Stimulated activated naive CD8-positive, alpha-beta T cell treated with anti-CD3 and anti-CD28 coated beads, Interleukin-15, Interleukin-2, amounts not matched to agents 100 U/mL and 50 U/mL, for 24 hours (primary cell): ENCODE measurements around the gene EMC1.
A peak's percentile ranks its signal among the peaks of the same experiment; 100 is the strongest.
"Not testable (repeated sequence)": the region's sequence is repeated elsewhere in the genome, so short reads cannot be mapped to it uniquely, and the experiment has no call there.

Experiments
- ATAC-seq: fragments of 150-1000 bp; cut with Tn5 transposase; one replicate; pipeline ENCODE4 v1.10.0; 2021
- DNase-seq: peaks from one replicate; pipeline ENCODE4 v3.0.0; 2021

The EMC1 gene

DNA sequence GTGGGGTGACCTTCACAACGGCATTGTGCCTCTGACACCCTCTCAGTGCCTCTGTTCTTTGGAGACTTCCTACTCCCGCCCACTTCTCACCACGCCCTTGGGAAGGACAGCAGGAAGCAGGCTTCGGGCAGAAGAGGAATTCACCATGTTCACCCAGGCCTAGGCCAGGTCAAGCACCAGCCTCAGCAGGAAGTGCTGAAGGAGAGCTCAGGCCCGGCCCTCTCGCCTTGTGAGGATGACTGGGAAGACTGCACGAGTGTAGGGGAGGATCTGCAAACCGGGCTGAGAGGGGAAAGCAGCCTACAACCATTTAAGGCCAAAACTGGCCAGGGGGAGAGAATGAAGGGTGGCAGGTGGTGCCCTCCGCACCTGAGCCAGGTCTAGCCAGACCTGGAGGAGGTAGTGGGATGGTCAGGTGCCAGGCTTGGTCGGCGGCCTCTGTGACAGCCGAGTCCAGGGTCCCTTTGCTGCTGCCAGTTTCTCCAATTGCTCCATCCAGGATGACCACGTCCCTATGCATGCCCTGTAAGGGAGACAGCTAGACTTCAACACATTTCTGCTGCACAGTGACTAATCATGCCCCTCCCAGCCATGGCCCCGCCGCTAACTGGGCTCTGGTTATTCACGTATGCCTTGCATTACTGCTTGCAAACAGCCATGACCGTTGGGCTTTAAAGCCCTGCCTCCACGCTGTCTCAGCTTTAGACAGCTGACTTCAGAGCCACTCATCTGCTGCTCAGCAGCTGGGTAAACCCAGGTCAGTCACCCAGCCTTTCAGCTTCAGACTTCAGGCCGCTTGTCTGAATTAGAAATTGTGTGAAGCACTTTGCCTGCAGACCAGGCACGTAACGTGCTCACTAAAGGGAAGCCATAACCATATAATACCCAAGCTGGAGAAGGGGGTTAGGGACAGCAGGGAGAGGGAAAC, 9.2 kb upstream of the EMC1 start:
- ATAC-seq: no peak

GRCh38 chr1:19258353-19258752, 7.0 kb upstream of the EMC1 start:
- no peak for DNase-seq

More for the DNA sequence above, 9.2 kb upstream of the EMC1 start:
- no peak for DNase-seq

GRCh38 chr1:19257178-19257914, 6.0 kb upstream of the EMC1 start:
- DNase-seq (peak; percentile 34), ATAC-seq (peak; percentile 57)

More at GRCh38 chr1:19258353-19258752, 7.0 kb upstream of the EMC1 start:
- ATAC-seq: no peak

- ATAC-seq, DNase-seq: not testable (repeated sequence)
Observed at GRCh38 chr1:19256301-19256700, 5.0 kb upstream of the EMC1 start.

- ATAC-seq (no peak), DNase-seq (no peak)
Observed at GRCh38 chr1:19255288-19255687, 4.0 kb upstream of the EMC1 start.

GRCh38 chr1:19254416-19254815, 3.1 kb upstream of the EMC1 start:
- no peak for DNase-seq
- ATAC-seq: no peak

GRCh38 chr1:19250629-19251304, 557 bp downstream of the EMC1 start:
- no peak for ATAC-seq
- DNase-seq: peak; percentile 22

GRCh38 chr1:19240673-19241538, 10.4 kb downstream of the EMC1 start:
- peak; percentile 85 for ATAC-seq

GRCh38 chr1:19239876-19240275, 11.4 kb downstream of the EMC1 start:
- ATAC-seq (no peak), DNase-seq (no peak)

More at GRCh38 chr1:19240673-19241538, 10.4 kb downstream of the EMC1 start:
- DNase-seq: peak; percentile 79

DNA sequence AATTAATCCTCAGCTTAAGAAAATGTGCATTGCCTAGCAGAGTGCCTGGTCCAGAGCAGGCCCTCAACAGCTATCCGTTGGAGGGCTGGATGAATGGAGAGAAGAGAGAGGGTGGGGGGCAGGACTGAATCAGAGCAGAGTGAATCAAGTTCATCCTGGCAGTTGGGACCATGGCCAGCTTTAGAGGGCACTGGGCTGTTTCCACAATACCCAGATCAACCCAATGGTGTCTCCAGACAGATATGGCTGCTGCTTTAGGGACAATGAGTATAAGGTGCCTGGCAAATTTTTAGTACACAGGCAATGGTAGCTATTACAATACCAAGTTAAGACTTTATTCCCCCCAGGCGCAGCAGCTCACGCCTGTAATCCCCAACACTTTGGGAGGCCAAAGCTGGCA, 17.1 kb downstream of the EMC1 start:
- DNase-seq: no peak
- ATAC-seq: no peak

DNA sequence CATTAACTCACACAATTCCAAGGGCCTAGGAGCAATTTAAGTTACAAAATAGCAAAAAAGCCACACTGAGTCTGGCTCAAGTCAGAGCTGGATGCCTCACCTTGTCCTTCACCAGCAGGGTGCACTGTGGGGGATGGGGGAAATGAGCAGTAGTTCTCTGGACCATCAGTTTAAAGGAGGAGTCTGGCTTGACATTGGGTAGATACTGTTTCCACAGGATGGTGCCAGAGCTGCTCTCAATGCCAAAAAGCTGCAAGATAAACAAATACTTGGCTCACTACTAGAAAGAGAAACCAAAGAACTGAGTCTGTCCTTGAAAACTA, 18.8 kb downstream of the EMC1 start:
- DNase-seq: no peak
- ATAC-seq: no peak

DNA sequence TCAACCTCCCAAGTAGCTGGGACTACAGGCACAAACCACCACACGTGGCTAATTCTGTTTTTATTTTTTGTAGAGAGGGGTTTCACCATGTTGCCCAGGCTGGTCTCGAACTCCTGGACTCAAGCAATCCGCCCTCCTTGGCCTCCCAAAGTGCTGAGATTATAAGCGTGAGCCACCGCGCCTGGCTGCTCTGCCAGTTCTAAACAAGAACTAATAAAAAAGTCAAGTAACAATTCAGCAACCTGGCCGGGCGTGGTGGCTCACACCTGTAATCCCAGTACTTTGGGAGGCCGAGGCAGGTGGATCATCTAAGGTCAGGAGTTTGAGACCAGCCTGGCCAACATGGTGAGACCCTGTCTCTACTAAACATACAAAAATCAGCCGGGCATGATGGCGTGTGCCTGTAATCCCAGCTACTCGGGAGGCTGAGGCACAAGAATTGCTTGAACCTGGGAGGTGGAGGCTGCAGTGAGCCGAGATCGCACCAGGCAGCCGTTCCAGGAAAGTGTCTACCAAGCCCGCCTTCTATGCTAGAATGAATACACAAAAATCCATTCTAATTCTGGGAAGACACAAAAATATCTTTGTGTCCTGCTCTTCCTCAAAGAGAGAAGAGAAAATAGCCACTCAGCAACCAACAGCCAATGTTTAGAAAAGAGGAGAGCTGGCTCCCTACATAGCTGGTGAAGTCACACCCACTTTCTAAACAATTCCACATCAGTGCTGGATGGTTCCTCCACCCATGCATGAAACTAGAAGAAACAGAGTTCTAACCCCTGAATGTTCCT, 19.4 kb downstream of the EMC1 start:
- not testable (repeated sequence) for DNase-seq, ATAC-seq

DNA sequence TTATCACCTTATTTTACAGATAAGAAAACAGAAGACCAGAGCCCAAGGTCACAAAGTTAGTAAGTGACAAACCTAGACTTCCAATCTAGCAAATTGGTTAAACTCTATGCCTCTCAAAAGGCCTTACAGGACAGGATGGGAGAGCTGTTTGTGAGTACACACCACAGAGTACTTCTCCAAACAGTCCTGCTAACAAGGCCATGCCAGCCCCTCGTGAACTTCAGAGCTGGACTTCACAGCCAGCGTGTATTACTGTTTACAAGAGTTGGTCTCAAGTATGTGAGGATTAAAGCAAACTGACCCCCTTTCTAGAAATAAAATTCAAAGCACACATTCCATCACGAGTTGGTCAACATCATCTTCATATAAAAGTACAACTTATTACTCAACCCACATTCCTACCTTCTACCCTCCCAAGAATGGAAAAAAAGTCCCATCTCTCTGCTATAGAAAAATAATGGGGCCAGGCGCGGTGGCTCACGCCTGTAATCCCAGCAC, 21.4 kb downstream of the EMC1 start:
- ATAC-seq (no peak), DNase-seq (no peak)

- ATAC-seq (no peak), DNase-seq (no peak)
Observed at GRCh38 chr1:19229229-19229628, 22.1 kb downstream of the EMC1 start.

DNA sequence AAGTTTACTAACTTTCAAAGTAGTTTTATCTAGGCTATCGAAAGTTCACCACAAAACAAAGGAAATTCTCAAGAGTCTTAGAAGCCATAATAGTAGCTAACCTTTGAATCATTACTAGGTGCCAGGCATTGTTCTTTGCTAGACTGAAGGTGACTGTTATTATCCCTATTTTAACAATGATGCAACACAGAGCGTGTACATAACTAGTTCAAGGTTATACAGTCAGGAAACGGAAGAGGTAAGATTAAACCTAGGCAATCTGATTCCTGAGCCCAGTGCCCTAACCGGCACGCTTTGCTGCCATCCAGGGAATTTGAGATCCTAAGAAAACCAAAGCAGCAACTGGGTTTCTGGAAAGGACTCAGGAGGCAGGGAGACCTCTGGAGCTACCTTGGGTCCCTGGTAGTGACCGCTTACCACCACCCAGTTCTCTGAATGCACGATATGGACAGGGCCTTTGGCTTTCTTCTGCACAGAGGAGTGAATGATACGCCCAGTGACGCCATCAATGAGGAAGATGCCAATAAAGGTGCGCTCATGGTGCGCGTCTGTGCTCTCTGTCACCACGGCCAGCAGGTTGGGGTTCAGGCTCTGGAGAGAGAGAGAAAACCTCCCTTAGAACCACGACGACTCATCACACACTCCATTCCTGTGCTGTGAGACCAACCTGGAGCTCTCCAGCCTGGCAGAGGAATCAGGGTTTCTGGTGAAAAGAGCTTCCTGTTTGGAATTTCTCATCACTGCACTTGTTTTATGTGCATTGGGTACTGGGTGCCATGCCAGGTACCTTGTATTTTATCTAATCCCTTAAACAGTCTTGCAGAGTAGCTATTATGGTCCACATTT, 28.1 kb downstream of the EMC1 start:
- no peak for DNase-seq

DNA sequence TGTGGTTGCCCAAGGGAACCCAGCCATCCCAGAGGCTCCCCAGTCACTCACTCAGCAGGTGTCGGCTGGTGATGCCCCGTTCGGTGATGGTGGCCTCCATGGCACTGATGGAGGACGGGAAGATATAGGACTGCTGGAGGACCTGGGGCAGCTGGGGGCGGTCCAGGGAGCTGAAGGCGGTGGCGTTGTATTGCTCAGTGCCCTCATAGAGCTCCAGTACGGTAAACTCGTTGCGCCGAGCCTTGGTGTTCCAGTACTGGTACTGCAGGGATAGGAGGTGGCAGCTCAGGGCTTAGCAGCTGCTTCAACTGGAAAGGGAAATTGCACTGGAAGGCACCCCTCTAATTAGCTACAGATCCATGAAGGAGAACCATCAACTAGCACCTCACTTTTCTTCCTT, 28.8 kb downstream of the EMC1 start:
- DNase-seq (no peak), ATAC-seq (no peak)

More for the DNA sequence above, 28.1 kb downstream of the EMC1 start:
- ATAC-seq: no peak

DNA sequence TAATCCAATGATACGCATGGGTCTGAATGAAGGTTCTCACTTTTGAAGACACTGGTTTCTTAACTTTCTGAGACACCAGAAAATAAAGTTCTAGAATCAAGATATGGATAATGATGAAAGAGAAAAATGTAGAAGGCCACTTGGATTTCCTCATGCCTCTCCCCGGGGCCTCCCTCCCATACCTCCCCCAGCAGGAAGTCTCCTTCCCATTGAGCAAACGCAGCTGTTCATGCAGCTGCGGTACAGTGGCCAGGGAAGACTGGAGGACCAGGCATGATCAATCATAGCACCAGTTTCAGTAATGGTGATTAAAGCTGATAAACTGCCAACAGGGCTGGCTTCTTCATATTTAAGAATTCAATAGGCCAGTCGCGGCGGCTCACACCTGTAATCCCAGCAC, 30.3 kb downstream of the EMC1 start:
- no peak for ATAC-seq
- no peak for DNase-seq

DNA sequence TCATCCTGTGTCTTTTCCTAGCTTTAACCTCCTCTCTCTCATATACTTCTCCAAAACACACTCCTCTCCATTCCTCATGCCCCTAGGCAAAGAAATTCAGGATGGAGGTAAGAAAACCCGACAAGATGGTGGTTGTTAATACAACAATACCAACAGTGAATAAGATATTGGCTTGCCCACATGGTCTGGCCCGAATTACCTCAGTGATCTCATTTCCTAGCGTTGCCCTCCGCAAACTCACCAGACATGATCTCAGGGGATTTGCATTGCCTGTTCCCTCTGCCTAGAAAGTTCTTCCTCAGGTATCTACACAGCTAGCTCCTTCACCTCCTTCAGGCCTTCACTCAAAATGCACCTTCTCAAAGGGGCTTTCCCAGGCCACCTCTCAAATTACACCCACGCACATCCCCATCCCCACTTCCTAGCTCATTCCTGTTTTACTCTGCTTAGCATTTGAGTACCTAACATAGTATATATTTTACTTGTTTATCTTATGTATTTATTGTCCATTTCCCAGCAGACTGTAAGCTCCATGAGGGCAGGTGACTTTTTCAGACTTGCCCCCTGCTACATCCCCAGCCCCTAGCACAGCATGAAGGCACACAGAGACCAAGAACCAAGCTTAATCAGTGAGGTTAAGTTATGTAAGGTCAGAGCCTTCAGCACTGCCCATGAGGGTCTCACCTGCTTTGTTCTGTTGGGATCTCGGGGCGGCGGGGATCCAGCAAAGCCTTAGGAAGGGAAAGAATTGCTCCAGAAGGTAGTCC, 31.1 kb downstream of the EMC1 start:
- DNase-seq (no peak), ATAC-seq (no peak)

GRCh38 chr1:19219451-19219850, 31.9 kb downstream of the EMC1 start:
- ATAC-seq: no peak
- no peak for DNase-seq
